Measurements from ENCODE around the gene SLC1A7.

- TF ChIP-seq CTCF (IDR thresholded peaks at IDR 0.05; ENCODE audit: low read length): no peak
- no peak for TF ChIP-seq EZH2 (IDR thresholded peaks at IDR 0.05; ENCODE audit: borderline replicate concordance, low read length)
Observed at GRCh38 chr1:53165408-53165961, 23.0 kb upstream of the SLC1A7 start.

Data from OCI-LY1 (cell line).